Activated B cell treated with CpG ODN at 0.5 μM for 24 hours (primary cell): ENCODE results near the gene TRMT6. TPM values are rescaled to one million over a fixed set of nuclear protein-coding genes. Genes with fewer than 3 reads are reported as not detected.

Source experiments
- ATAC-seq: fragments of 200-7000 bp; cut with Tn5 transposase; one replicate; pipeline ENCODE4 v1.10.0; 2021; ENCODE audit warnings: low read depth, mild to moderate bottlenecking, moderate library complexity
- CTCF ChIA-PET: fragments of 350-600 bp; sonication (Branson Sonifier 250); formaldehyde crosslinking; loops from one replicate; lab custom pipeline; 2021; ENCODE audit warnings: antibody characterized with exemption; lab: Charles Lee
- POLR2A ChIA-PET: fragments of 350-600 bp; sonication (Branson Sonifier 250); formaldehyde crosslinking; loops from one replicate; lab custom pipeline; 2021; ENCODE audit warnings: antibody characterized with exemption; lab: Charles Lee
- DNase-seq: peaks from one replicate; pipeline ENCODE4 v3.0.0; 2022
- H3K27ac Mint-ChIP-seq: one replicate; pipeline ENCODE4 v1.8.0; 2020; ENCODE audit warnings: mixed read lengths
- H3K27me3 Mint-ChIP-seq: one replicate; pipeline ENCODE4 v1.8.0; 2021; ENCODE audit warnings: mixed read lengths
- H3K36me3 Mint-ChIP-seq: one replicate; pipeline ENCODE4 v1.8.0; 2021; ENCODE audit warnings: low read depth, mixed read lengths
- H3K4me1 Mint-ChIP-seq: one replicate; pipeline ENCODE4 v1.8.0; 2021; ENCODE audit warnings: mixed read lengths
- H3K4me3 Mint-ChIP-seq: one replicate; pipeline ENCODE4 v1.8.0; 2020; ENCODE audit warnings: mild to moderate bottlenecking, mixed read lengths
- H3K9me3 Mint-ChIP-seq: one replicate; pipeline ENCODE4 v1.8.0; 2020; ENCODE audit warnings: mixed read lengths
- intact Hi-C: fragments of 100-400 bp; cut with micrococcal nuclease; formaldehyde crosslinking; loops from one replicate; pipeline ENCODE4 v1.15.1; 2024
- total RNA-seq: library from RNA; stranded (reverse); gene quantifications from 2 replicates; pipeline ENCODE4 v1.2.3, GENCODE V29; 2022
- TF ChIP-seq, protein P1 (sequence below): fragments of 200-600 bp; IDR thresholded peaks from one replicate; pipeline ENCODE4 v1.8.0; 2022; ENCODE audit warnings: antibody characterized with exemption, mild to moderate bottlenecking

TRMT6 gene
- total RNA-seq, 1 donor from 2014 or later, result 25.5 TPM

DNA sequence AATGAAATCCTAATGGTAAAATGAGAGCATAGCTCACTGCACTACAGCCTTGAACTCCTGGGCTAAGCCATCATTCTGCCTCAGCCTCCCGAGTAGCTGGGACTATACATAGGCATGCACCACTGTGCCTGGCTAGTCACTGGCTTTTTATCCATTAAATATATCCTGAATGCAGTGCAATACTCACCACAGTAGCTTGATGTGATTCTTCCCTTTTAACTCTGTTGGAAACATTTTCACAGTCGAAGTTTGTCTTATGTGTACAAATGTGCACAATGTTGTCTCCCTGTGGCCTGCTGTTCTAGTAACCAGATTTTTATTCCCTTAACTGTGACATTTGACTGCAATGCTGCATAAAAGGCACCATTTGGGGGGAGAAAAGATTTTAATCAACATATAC is 56.7 kb downstream of the TRMT6 start:
- CTCF ChIA-PET, result no interaction called here

DNA sequence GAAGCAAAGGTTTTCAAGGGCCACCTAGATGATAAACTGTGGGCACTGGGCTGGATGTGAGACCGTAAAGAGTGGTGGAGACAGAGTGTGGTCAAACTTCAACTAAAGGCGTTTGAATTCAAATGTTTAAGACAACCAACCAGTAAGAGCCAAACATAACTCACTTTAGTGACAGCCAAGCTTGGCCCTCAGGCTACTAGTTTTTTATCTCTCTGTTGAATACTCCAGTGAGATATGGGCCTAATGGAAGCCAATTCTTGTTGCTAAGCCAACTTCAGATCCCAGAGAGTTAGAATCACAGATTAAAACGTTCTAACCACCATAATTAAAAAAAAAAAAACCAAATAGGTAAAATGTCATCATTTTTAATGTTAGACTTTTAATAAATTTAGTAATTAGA is 57.3 kb downstream of the TRMT6 start:
- H3K9me3 Mint-ChIP-seq, result no peaks in the 10 kb centered on the region
- ChIA-PET CTCF (no interaction called here), POLR2A (no interaction called here)
- H3K27ac Mint-ChIP-seq, result no peak overlapping the region
- no peaks in the 10 kb centered on the region for H3K4me1 Mint-ChIP-seq
- DNase-seq (no peak), ATAC-seq (no peak)
- peaks cover 35% of the 10 kb centered on the region for H3K27me3 Mint-ChIP-seq
- intact Hi-C loops, result no loop called here
- H3K4me3 Mint-ChIP-seq, result no peak overlapping the region
- TF ChIP-seq, protein P1, sequence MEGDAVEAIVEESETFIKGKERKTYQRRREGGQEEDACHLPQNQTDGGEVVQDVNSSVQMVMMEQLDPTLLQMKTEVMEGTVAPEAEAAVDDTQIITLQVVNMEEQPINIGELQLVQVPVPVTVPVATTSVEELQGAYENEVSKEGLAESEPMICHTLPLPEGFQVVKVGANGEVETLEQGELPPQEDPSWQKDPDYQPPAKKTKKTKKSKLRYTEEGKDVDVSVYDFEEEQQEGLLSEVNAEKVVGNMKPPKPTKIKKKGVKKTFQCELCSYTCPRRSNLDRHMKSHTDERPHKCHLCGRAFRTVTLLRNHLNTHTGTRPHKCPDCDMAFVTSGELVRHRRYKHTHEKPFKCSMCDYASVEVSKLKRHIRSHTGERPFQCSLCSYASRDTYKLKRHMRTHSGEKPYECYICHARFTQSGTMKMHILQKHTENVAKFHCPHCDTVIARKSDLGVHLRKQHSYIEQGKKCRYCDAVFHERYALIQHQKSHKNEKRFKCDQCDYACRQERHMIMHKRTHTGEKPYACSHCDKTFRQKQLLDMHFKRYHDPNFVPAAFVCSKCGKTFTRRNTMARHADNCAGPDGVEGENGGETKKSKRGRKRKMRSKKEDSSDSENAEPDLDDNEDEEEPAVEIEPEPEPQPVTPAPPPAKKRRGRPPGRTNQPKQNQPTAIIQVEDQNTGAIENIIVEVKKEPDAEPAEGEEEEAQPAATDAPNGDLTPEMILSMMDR, result no peak
- no peaks in the 10 kb centered on the region for H3K36me3 Mint-ChIP-seq

More for the DNA sequence above, 56.7 kb downstream of the TRMT6 start:
- Mint-ChIP-seq H3K36me3 (no peaks in the 10 kb centered on the region), H3K4me1 (no peaks in the 10 kb centered on the region), H3K27ac (no peak overlapping the region), H3K27me3 (peaks cover 32% of the 10 kb centered on the region), H3K4me3 (no peak overlapping the region), H3K9me3 (no peaks in the 10 kb centered on the region)
- POLR2A ChIA-PET, result no interaction called here
- intact Hi-C loops, result no loop called here
- DNase-seq (no peak), ATAC-seq (no peak)
- TF ChIP-seq, protein P1, result no peak

DNA sequence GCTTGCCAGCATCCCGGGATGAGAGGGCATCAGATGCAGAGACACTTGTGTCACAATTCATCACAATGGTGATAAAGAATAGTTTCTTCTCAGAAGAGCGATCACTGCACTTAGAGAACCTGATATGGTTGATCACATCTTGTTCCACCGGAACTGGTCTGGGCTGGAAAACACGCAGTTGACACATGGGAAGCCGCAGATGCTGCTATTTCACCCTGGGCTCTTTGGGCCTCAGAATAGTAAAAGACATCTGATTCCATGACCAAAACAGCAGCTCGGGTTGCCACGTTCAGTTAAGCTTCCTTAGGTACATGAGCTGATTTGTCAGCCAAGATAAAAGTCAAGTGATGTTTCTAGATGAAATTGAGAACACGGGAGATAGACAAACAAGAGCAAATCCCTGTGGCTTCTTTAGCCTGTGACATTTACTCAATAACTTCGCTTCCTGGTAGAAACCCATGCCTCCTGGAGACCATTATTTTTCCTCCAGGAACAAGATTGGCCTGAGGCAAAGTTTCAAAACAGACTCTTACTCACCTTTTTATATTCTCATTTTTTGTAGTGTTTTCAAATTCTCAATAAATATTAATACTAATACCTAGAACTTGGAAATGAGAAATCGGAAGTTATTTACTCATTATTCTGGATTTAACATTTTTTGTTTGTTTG is 59.4 kb downstream of the TRMT6 start:
- H3K4me1 Mint-ChIP-seq, result no peaks in the 10 kb centered on the region
- no peak overlapping the region for H3K4me3 Mint-ChIP-seq
- no peak for ATAC-seq
- no peak overlapping the region for H3K27ac Mint-ChIP-seq
- TF ChIP-seq, protein P1, result no peak
- H3K36me3 Mint-ChIP-seq, result no peaks in the 10 kb centered on the region
- ChIA-PET POLR2A (no interaction called here), CTCF (no interaction called here)
- DNase-seq, result no peak
- H3K9me3 Mint-ChIP-seq, result no peaks in the 10 kb centered on the region
- peaks cover 20% of the 10 kb centered on the region for H3K27me3 Mint-ChIP-seq
- intact Hi-C loops, result no loop called here

DNA sequence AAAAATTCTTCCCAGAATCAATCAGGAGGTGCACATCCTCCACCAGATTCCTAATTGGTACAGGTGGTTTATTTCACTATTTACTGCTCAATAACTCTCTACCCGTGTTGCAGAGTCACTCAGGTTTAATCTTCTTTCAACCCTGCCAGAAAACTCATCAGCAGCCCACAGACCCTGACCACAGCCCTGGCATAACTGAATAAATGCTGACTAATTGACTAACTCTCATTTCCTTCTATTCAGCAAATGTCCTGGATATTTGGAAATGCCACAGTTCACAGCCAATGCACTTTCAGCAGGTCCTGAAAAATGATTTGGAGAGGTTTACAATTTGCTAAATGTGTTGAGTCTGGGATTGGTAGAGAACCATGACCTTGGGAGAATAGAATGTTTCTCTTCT is 62.3 kb downstream of the TRMT6 start:
- Mint-ChIP-seq H3K36me3 (no peaks in the 10 kb centered on the region), H3K27ac (no peak overlapping the region), H3K27me3 (peaks cover 5% of the 10 kb centered on the region), H3K4me1 (no peaks in the 10 kb centered on the region), H3K9me3 (no peaks in the 10 kb centered on the region), H3K4me3 (no peak overlapping the region)
- POLR2A ChIA-PET, result no interaction called here
- intact Hi-C loops, result no loop called here
- TF ChIP-seq, protein P1, result no peak
- DNase-seq, result no peak
- CTCF ChIA-PET, result no interaction called here
- no peak for ATAC-seq

- no peak for ATAC-seq
- H3K27me3 Mint-ChIP-seq, result peaks cover 5% of the 10 kb centered on the region
- TF ChIP-seq, protein P1, result no peak
- no peaks in the 10 kb centered on the region for H3K4me1 Mint-ChIP-seq
- ChIA-PET CTCF (no interaction called here), POLR2A (no interaction called here)
- no peaks in the 10 kb centered on the region for H3K9me3 Mint-ChIP-seq
- no peaks in the 10 kb centered on the region for H3K36me3 Mint-ChIP-seq
- intact Hi-C loops, result no loop called here
- no peak for DNase-seq
- no peak overlapping the region for H3K27ac Mint-ChIP-seq
- H3K4me3 Mint-ChIP-seq, result no peak overlapping the region
Observed at GRCh38 chr20:5887386-5887785, 62.9 kb downstream of the TRMT6 start.

Other genes starting within 250 kb of the TRMT6 start
- gene SHLD1, start 200.1 kb downstream of the TRMT6 start, total RNA-seq, result 11.7 and 15.0 TPM in 2 replicates
- not detected in 2 replicates for gene CHGB, start 39.0 kb downstream of the TRMT6 start, total RNA-seq
- 12.9 and 13.0 TPM in 2 replicates for gene MCM8, start 119 bp upstream of the TRMT6 start, total RNA-seq
- 27.7 and 28.2 TPM in 2 replicates for gene CRLS1, start 55.6 kb upstream of the TRMT6 start, total RNA-seq
- gene LRRN4, start 103.5 kb upstream of the TRMT6 start, total RNA-seq, result not detected in 2 replicates
- gene FERMT1, start 172.5 kb upstream of the TRMT6 start, total RNA-seq, result 0.56 TPM in 1 of 2 replicates, not detected in the other